SHP77 (cell line): ENCODE data around the gene TTC9B.

Source experiments
- DNase-seq, 2 experiments: peaks; one replicate each; lab custom pipeline; 2025; lab: John Stamatoyannopoulos, UW

The TTC9B gene

GRCh38 chr19:40247735-40248262, 29.6 kb upstream of the TTC9B start:
- no peak for DNase-seq

DNA sequence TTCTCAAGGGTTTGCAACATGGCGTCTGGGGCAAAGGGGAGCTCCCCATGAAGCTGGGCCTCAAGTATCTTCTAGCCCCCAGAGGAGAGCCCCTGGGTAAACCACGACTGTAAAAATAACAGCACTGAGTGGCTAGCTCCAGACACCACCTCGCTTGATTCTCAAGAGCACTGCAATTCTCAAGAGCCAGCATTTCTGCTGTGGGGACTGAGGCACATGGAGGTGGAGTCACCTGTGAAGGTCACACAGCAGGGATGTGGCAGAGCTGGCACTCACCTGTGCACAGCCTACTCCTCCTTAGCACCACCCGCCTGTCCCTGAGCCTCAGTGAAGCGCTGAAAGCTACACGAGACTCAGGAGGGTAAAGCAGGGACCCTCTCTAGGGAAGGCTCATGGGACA, 29.0 kb upstream of the TTC9B start:
- no peak for DNase-seq

DNA sequence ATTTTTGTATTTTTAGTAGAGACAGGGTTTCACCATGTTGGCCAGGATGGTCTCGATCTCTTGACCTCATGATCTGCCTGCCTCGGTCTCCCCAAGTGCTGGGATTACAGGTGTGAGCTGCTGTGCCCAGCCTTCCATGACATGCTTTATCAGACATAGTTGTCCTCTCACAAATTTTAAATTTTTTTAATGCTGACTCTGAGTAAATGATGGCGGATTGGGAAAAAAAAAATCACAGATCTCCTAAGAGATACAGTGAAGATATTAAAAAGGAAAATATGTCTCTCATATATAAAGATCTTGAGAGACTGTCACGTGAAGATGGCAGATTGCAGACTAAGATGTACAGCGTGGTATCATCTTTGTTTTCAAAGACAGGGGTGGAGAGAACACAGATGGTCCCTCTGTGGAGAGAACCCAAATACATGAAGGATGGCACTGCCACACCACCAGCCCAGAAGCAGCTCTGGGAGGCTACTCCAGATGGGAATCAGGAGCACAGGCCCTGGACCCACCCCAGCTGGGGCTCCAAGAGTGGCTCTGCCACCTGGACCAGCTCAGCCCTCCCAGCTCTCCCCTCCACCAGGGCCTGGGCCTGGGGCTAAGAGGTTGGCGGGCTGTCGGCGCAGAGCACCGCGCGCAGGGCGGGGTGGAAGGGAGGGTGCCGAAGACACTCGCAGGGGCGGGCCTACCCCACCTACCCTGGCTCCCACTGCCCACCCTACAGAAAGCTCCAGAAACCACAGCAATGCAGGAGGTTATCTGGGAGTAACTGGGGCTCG, 28.3 kb upstream of the TTC9B start:
- no peak for DNase-seq

- no peak for DNase-seq
Observed at GRCh38 chr19:40245506-40246128, 27.4 kb upstream of the TTC9B start.

GRCh38 chr19:40244579-40245317, 26.6 kb upstream of the TTC9B start:
- no peak for DNase-seq

DNA sequence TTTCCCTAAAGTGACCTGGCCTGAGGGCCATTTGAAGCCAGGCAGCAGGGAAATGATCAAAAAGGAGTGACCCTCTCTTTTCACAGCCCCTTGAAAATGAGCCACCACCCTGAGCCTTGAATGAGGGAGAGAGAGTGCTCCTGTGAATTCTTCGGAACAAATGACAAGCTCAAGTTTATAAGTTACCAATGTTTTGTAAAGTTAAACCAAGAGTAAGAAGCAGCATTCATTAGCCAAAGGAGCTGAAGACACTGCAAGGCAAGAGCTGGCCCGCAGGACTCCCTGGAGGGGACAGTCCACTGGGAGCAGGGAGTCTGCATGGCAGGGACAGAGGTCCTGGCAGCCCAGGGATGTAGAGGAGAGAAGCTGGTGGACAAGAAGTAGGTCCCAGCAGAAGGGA, 25.0 kb upstream of the TTC9B start:
- DNase-seq, result no peak

DNA sequence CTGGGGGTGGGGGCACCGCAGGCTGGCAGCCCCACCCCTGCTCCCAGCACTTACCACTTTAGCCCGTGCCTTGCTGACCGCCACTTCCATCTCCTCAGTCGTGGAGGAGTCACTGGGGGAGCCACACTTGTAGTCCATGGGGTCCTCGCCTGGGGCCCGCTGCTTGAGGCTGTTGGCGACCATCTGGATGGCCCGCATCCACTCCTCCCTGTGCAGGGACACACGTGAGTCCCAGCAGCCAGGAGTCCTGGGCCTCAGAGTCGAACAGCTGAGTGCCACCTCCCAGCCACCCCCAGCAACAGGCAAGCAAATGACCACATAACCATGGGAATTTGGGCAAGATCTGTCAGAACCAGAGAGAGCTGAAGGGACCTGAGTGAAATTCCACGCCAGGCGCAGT, 24.3 kb upstream of the TTC9B start:
- DNase-seq, result no peak

DNA sequence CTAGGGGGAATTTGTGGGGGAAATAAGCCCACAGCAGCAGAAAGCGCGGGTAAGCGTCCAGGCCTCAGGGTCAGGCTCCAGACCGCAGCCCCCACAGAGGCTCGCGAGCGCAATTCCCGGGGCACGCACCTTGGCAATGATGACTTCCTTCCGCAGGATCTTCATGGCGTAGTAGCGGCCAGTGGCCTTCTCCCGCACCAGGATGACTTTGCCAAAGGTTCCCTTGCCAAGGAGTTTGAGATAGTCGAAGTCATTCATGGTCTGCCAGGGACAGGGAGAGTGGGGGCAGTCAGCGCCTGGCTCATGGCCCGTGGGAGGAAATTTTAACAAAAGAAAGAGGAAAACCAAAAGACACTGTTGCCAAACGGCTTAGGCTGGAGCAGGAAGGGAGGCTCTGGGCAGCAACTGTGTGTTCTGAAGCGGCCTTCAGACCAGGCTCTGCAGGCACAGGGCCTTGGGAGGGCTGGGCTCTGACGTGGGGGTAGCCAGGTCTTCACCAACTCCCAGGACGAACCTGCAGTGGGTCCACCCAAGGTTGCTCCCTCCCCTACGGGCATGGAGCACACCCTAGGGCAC, 23.7 kb upstream of the TTC9B start:
- no peak for DNase-seq

GRCh38 chr19:40241125-40241808, 23.1 kb upstream of the TTC9B start:
- no peak for DNase-seq

GRCh38 chr19:40240332-40240731, 22.1 kb upstream of the TTC9B start:
- DNase-seq, result no peak

GRCh38 chr19:40239415-40240226, 21.4 kb upstream of the TTC9B start:
- DNase-seq, result no peak

- no peak for DNase-seq
Observed at GRCh38 chr19:40238775-40239174, 20.6 kb upstream of the TTC9B start.

DNA sequence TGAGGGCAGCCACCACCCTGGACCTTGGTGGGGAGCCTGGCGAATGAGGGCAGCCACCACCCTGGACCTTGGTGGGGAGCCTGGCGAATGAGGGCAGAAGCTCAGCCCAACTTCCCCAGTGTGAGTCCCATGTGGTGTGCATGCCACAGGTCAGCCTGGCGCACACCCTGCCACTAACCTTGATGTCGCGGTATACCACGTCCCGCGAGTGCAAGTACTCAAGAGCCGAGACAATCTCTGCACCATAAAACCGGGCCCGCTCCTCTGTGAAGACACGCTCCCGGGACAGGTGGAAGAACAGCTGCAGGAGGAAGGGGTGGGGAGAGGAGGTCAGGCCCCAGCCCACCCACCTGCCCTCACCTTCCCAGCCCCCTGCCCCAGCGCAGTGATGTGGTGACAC, 19.6 kb upstream of the TTC9B start:
- no peak for DNase-seq

DNA sequence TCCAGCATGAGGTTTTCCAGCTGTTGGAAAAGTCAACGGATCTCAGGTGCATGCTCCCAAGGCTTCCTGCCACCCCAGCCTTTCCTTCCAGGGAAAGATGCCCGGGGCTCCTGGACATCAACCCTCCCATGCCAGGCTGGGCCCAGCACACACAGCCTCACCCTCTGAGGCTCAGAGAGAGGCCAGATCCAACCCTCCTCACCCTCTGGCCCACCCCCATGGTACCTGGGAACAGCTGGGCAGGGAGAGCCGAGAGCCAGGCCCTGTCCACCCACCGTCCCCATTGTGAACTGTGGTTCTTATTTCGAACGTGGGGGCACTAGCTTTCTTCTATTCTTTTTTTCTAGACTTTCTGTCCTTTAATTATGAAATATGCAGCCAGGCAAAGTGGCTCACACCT, 18.2 kb upstream of the TTC9B start:
- no peak for DNase-seq

- DNase-seq, result no peak
Observed at GRCh38 chr19:40236026-40236355, 17.8 kb upstream of the TTC9B start.

DNA sequence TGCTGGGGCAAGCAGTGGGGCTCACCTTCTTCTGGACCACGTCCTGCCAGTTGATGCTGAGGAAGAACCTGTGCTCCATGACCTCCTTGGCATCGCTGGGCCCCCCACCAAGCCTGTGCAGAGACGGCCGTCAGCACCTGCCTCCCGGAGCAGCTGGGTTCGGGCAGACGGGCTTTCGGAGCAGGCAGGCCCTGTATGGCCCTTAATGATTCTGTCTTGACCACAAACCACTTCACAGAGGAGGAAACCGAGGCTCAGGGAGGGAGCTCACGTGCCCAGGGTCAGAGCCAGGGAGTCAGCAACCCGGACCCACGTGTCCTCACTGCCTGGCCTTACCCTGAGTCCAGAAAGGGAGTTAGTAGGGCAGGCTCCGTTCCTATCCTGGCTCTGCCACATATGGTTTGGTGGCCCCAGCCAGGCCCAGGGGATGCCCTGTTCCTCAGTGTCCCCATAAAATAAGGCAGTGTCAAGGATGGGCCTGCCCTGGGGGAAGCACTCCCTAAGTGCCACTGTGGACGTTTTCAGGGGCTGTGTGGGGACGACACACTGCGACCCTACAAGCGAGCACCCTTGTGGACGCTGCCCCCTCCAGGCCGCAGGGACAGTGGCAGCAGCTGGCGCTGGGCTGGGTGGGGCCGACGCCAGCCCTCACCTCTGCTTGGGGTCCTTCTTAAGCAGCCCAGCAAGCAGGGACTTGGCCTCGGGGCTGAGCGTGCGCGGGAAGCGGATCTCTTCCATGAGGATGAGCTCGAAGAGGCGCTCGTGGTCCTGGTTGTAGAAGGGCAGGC, 17.2 kb upstream of the TTC9B start:
- DNase-seq, result no peak

GRCh38 chr19:40234429-40235237, 16.4 kb upstream of the TTC9B start:
- no peak for DNase-seq

- no peak for DNase-seq
Observed at GRCh38 chr19:40233811-40234389, 15.7 kb upstream of the TTC9B start.
